Fibroblast of lung (primary cell): ENCODE measurements around the gene ITGB1. TPM values are rescaled to one million over a fixed set of nuclear protein-coding genes. Genes with fewer than 3 reads are reported as not detected.

Source experiments
- DNase-seq, 2 donors: peaks; one replicate each; pipeline versions ENCODE4 v3.0.0 to v3.0.0-alpha.2; 2010; ENCODE audit warnings: low read depth in 2 of 2
- H2AFZ ChIP-seq: 2 replicates; pipeline ENCODE4 v1.5.1; 2012; ENCODE audit warnings: low read length, control low read depth, inconsistent platforms
- H3K27ac ChIP-seq: 2 replicates; pipeline ENCODE4 v1.5.1; 2011; ENCODE audit warnings: low read length, control low read depth; ENCODE audit not compliant: insufficient read depth
- H3K27me3 ChIP-seq: 2 replicates; pipeline ENCODE4 v1.5.1; 2011; ENCODE audit warnings: mild to moderate bottlenecking, low read length; ENCODE audit not compliant: control insufficient read depth, insufficient read depth
- H3K36me3 ChIP-seq: 2 replicates; pipeline ENCODE4 v1.5.1; 2011; ENCODE audit warnings: low read length; ENCODE audit not compliant: control insufficient read depth, insufficient read depth
- H3K4me1 ChIP-seq: 2 replicates; pipeline ENCODE4 v1.5.1; 2011; ENCODE audit warnings: low read length; ENCODE audit not compliant: control insufficient read depth, insufficient read depth; ENCODE audit errors: extremely low read depth
- H3K4me2 ChIP-seq: 2 replicates; pipeline ENCODE4 v1.5.1; 2011; ENCODE audit warnings: low read length, control low read depth; ENCODE audit not compliant: insufficient read depth; ENCODE audit errors: extremely low read depth
- H3K4me3 ChIP-seq, 4 experiments: fragments of 200-600 bp in 1 of 4; sonication (generic) in 1 of 4; replicated peaks in 1 of 4; 2 replicates each; pipeline ENCODE4 v1.5.1; 2011 to 2016; ENCODE audit warnings: low read length in 4 of 4, low read depth in 3 of 4, mild to moderate bottlenecking in 3 of 4, control low read depth in 2 of 4, inconsistent platforms in 1 of 4, mixed read lengths in 1 of 4; ENCODE audit not compliant: insufficient read depth in 1 of 4; ENCODE audit errors: control extremely low read depth in 1 of 4
- H3K79me2 ChIP-seq: 2 replicates; pipeline ENCODE4 v1.5.1; 2012; ENCODE audit warnings: mild to moderate bottlenecking, low read length, inconsistent platforms; ENCODE audit not compliant: control insufficient read depth, insufficient read depth
- H3K9ac ChIP-seq: 2 replicates; pipeline ENCODE4 v1.5.1; 2011; ENCODE audit warnings: mild to moderate bottlenecking, low read length, control low read depth; ENCODE audit not compliant: insufficient read depth
- H3K9me3 ChIP-seq: 2 replicates; pipeline ENCODE4 v1.5.1; 2012; ENCODE audit warnings: low read depth, low read length; ENCODE audit not compliant: control insufficient read depth, insufficient read depth
- H4K20me1 ChIP-seq: 2 replicates; pipeline ENCODE4 v1.5.1; 2011; ENCODE audit warnings: low read length; ENCODE audit not compliant: control insufficient read depth, insufficient read depth; ENCODE audit errors: extremely low read depth
- EZH2 ChIP-seq: IDR thresholded peaks from 2 replicates; pipeline ENCODE4 v1.5.1; 2012; ENCODE audit warnings: low read length, control low read depth, mild to moderate bottlenecking; ENCODE audit errors: missing control alignments
- polyA minus RNA-seq: library from RNA; depleted of rRNA, polyadenylated mRNA; stranded (reverse); fragments of >200 nt; gene quantifications from 2 replicates; pipeline ENCODE4 v1.2.3, GENCODE V29; 2011; ENCODE audit warnings: low replicate concordance
- polyA plus RNA-seq, 2 donors: library from polyadenylated mRNA; depleted of rRNA in 1 of 2; stranded (reverse) in 1 of 2; unstranded in 1 of 2; fragments of >200 nt; gene quantifications; 2 replicates each; pipeline ENCODE4 v1.2.1, GENCODE V29; 2011 to 2012; ENCODE audit warnings: missing spikeins in 1 of 2
- total RNA-seq: library from RNA; depleted of rRNA; stranded (reverse); fragments of >200 nt; gene quantifications from 2 replicates; pipeline ENCODE4 v1.2.1, GENCODE V29; 2014
- TF ChIP-seq, protein P1 (sequence below), 2 donors: IDR thresholded peaks in 1 of 2; conservative IDR thresholded peaks in 1 of 2; 1 replicate in 1 of 2; 2 replicates in 1 of 2; pipeline ENCODE4 v1.5.1; 2011 to 2012; ENCODE audit warnings: low read length in 2 of 2, control low read depth in 1 of 2, inconsistent platforms in 1 of 2, low read depth in 1 of 2, mild to moderate bottlenecking in 1 of 2

Gene ITGB1
- total RNA-seq = 2,456 and 2,693 TPM in 2 replicates
- 1,736 and 3,450 TPM in 2 replicates for polyA plus RNA-seq
- polyA plus RNA-seq (2012) = 1,173 and 2,065 TPM in 2 replicates
- 137 and 176 TPM in 2 replicates for polyA minus RNA-seq

DNA sequence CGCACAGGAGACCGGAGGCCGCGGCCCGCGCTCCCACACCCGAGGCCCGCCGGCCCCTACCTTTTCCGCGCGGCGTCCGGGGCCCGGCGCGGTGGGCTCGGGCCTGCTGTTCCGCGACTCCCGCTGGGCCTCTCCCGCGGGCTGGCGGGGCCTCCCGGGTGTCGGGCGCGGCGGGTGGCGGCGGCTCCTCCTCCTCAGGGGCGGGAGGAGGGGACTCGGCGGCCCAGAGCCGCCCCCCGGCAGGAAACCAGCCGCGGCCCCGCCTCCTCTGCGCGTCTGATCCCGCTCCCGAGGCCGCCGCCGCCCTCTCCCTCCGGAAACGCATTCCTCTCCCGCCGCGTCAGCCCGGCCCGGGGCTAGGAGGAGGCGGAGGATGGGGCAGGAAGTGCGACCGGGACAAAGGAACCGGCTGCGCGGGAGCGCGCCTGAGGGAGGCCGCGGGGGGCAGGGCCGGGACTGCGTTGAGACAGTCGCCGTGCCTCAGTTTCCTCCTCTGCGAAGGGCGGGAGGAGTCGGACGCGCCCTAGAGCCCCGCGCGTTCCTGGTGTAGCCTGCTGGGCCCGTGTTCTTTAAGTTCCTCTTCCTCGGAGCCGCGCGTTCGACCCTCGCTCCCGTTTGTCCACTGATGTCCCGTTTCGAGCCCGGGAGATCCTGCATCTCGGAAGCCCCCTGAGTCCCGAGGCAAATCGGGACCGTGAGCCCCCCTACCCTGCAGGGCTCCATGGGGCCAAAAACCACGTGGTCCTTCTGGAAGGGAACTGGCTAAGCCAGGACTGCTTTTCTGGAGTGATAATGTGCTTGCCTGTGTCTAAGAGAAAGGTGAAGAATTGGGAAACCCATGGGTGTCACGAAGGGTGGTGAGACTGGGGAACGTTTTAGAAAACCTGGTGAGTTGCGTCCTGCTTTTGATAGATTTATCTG is at the start of gene ITGB1:
Gene ITGB1, minus strand, starts transcription at position 146 of the 921 bp plus-strand sequence. CDS start 22,672 bp downstream, outside the sequence.
- Histone ChIP-seq H4K20me1 (peaks cover 7% of the 10 kb centered on the region), H3K9me3 (no peaks in the 10 kb centered on the region), H3K4me1 (peaks cover 7% of the 10 kb centered on the region), H3K9ac (peak within 1 kb of the TSS; percentile 99), H3K79me2 (peaks cover 73% of the 10 kb centered on the region), H3K4me3 (peak within 1 kb of the TSS; percentile 79 to 99 (median 88)), H3K36me3 (peaks cover 2% of the 10 kb centered on the region), H3K27me3 (no peaks in the 10 kb centered on the region), H3K4me2 (peak within 1 kb of the TSS; percentile 72), H3K27ac (peak within 1 kb of the TSS; percentile 100), H2AFZ (no peak within 1 kb of the TSS)
- peak; percentile 94 to 96 for DNase-seq
- TF ChIP-seq, protein P1, sequence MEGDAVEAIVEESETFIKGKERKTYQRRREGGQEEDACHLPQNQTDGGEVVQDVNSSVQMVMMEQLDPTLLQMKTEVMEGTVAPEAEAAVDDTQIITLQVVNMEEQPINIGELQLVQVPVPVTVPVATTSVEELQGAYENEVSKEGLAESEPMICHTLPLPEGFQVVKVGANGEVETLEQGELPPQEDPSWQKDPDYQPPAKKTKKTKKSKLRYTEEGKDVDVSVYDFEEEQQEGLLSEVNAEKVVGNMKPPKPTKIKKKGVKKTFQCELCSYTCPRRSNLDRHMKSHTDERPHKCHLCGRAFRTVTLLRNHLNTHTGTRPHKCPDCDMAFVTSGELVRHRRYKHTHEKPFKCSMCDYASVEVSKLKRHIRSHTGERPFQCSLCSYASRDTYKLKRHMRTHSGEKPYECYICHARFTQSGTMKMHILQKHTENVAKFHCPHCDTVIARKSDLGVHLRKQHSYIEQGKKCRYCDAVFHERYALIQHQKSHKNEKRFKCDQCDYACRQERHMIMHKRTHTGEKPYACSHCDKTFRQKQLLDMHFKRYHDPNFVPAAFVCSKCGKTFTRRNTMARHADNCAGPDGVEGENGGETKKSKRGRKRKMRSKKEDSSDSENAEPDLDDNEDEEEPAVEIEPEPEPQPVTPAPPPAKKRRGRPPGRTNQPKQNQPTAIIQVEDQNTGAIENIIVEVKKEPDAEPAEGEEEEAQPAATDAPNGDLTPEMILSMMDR (conservative IDR thresholded peaks at IDR 0.05 in 1 of 2, IDR thresholded peaks at IDR 0.05 in 1 of 2; ENCODE audit: low read depth in 1 of 2, low read length in 2 of 2) = no peak
- TF ChIP-seq EZH2 = no peak

DNA sequence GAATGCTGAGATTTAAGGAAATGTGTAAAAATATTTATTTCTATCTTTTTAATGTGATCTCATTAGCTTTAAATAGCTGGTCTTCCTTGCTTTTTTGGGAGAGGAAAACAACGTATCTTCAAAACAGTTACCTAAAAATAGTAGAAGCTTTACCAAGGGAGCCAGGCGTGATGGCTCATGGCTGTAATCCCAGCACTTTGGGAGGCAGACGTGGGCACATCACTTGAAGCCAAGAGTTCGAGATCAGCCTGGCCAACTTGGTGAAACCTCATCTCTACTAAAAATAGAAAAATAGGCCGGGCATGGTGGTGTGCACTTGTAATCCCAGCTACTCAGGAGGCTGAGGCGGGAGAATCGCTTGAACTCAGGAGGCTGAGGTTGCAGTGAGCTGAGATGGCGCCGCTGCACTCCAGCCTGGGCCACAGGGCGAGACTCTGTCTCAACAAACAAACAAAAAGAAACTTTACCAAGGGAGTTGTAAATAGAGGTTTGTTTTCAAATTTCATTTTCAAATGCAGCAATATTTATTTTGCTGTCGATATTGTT is 48.4 kb upstream of the ITGB1 start:
- Histone ChIP-seq H3K4me2 (no peak overlapping the region), H3K27me3 (no peaks in the 10 kb centered on the region), H3K4me1 (peaks cover 7% of the 10 kb centered on the region), H3K9me3 (no peaks in the 10 kb centered on the region), H3K79me2 (peaks cover 1% of the 10 kb centered on the region), H4K20me1 (no peaks in the 10 kb centered on the region), H2AFZ (no peak overlapping the region), H3K9ac (peak overlapping the region; percentile 51), H3K4me3 (no peak overlapping the region), H3K27ac (peak overlapping the region; percentile 92), H3K36me3 (no peaks in the 10 kb centered on the region)
- TF ChIP-seq, protein P1 (conservative IDR thresholded peaks at IDR 0.05 in 1 of 2, IDR thresholded peaks at IDR 0.05 in 1 of 2; ENCODE audit: low read depth in 1 of 2, low read length in 2 of 2) = no peak
- TF ChIP-seq EZH2 = no peak
- DNase-seq = no peak
